ENCODE measurements around the gene KIF19.

The KIF19 gene

DNA sequence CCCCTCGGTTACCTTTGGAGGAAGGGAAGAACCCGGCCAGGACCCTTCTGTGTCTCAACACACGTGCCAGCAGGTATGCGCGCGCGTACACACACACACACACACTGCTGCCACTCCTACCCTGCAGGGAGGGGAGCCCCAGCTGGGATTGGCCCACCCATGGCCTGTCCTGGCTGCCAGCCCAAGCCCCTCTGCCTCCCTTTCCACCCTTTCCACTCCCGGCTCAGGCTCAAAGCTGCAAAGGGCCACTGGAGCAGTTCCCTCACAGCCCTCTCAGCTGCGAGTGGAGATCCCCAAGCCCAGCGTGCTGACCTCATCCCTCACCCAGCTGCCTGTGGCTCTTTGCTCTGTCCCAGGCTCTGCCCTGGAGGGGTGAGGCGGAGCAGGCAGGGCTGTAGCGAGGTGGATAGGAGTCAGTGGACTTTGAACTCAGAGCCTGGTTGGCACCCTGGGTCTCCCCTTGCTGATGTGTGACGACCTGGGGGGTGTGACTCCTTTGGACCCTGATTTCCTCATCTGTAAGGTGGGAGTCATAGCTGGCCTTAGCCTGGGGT is 14.5 kb downstream of the KIF19 start:
- DNase-seq (ENCODE audit: low spot score): no peak
- TF ChIP-seq, protein P1, sequence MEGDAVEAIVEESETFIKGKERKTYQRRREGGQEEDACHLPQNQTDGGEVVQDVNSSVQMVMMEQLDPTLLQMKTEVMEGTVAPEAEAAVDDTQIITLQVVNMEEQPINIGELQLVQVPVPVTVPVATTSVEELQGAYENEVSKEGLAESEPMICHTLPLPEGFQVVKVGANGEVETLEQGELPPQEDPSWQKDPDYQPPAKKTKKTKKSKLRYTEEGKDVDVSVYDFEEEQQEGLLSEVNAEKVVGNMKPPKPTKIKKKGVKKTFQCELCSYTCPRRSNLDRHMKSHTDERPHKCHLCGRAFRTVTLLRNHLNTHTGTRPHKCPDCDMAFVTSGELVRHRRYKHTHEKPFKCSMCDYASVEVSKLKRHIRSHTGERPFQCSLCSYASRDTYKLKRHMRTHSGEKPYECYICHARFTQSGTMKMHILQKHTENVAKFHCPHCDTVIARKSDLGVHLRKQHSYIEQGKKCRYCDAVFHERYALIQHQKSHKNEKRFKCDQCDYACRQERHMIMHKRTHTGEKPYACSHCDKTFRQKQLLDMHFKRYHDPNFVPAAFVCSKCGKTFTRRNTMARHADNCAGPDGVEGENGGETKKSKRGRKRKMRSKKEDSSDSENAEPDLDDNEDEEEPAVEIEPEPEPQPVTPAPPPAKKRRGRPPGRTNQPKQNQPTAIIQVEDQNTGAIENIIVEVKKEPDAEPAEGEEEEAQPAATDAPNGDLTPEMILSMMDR (IDR thresholded peaks at IDR 0.05; ENCODE audit: extremely low read depth, missing control alignments): no peak

DNA sequence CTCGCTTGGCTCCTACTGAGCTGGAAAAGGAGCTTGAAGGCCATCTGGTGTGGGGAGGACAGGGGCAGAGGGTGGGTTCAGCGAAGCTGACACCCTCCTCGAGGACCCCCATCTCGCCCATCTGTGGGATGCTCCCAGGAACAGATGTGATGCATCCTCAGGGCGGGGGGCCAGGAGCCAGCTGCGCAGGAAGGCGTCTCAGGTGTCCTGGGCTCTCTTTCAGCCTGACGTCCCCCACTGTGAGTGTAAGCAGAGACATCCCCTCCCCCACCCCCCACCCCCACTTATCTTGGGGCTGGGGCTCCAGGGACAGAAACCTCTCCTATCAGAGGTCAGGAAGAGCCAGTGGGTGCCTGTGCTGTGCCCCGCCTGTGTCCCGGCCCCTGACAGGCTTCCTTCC is 16.2 kb downstream of the KIF19 start:
- TF ChIP-seq, protein P1 (IDR thresholded peaks at IDR 0.05; ENCODE audit: extremely low read depth, missing control alignments): no peak
- DNase-seq (ENCODE audit: low spot score): no peak

DNA sequence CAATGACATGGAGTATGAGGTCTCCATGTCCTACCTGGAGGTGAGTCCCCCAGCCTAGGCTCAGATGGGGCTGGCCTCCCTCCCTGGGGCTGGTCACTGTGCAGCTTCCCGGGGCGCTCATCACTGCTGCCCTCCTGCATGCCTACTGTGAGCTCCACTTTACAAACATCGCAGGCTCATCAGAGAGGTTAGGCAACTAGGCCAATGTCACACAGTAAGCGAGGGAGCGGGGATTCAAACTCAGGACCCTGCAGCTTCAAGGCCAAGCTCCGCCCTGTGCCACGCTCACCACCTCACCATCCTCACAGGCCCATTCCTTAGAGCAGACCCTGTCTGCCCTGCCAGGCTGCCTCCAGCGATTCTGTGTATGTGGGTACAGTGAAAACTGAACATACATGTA is 17.1 kb downstream of the KIF19 start:
- TF ChIP-seq, protein P1 (IDR thresholded peaks at IDR 0.05; ENCODE audit: extremely low read depth, missing control alignments): no peak
- DNase-seq (ENCODE audit: low spot score): no peak

DNA sequence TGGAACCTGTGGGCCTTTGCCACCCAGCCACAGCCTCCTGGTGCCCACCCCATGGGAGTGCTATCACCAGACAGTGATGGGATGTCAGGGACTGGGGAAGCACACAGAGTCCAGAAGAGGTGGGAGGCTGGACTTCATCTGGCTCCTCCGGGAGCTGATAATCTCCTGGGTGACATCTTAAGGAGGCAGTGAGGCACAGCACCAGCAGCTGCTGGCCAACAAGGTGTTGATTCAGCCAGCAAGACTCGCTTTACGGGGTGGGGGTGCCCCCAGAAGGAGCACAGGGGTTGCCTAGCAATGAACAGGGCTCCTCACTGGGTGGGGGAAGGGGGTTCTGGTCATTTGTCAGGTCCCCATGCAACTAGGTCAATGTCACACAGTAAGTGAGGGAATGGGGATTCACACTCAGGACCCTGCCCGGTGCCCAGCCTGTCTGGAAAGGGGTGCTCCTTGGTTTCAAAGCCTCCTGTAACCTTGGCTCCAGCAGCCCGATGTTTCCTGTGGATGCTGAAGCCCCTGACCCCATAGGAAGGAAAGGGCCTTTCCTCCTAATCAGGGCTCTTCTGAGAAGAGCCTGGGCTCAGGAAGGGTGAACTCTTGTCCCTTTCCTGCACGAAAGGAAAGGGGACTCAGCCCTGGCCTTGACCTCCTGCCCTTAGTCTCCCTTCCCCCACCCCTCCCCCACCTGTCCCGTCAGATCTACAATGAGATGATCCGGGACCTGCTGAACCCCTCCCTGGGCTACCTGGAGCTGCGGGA is 17.7 kb downstream of the KIF19 start:
- DNase-seq (ENCODE audit: low spot score): no peak
- TF ChIP-seq, protein P1 (IDR thresholded peaks at IDR 0.05; ENCODE audit: extremely low read depth, missing control alignments): no peak

DNA sequence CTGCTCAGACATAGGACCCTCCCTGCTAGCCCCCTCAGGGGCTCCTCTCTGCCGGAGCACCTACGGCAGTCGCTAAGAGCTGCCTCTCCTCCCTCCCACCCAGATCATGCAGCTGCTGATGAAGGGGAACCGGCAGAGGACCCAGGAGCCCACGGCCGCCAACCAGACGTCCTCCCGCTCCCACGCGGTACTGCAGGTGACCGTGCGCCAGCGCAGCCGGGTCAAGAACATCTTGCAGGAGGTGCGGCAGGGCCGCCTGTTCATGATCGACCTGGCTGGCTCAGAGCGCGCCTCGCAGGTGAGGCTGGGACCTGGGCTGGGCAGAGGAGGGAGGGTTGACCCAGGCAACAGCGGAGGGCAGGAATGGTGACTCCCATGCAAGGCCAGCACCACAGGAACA is 18.6 kb downstream of the KIF19 start:
- no peak for DNase-seq (ENCODE audit: low spot score)
- TF ChIP-seq, protein P1 (IDR thresholded peaks at IDR 0.05; ENCODE audit: extremely low read depth, missing control alignments): no peak

DNA sequence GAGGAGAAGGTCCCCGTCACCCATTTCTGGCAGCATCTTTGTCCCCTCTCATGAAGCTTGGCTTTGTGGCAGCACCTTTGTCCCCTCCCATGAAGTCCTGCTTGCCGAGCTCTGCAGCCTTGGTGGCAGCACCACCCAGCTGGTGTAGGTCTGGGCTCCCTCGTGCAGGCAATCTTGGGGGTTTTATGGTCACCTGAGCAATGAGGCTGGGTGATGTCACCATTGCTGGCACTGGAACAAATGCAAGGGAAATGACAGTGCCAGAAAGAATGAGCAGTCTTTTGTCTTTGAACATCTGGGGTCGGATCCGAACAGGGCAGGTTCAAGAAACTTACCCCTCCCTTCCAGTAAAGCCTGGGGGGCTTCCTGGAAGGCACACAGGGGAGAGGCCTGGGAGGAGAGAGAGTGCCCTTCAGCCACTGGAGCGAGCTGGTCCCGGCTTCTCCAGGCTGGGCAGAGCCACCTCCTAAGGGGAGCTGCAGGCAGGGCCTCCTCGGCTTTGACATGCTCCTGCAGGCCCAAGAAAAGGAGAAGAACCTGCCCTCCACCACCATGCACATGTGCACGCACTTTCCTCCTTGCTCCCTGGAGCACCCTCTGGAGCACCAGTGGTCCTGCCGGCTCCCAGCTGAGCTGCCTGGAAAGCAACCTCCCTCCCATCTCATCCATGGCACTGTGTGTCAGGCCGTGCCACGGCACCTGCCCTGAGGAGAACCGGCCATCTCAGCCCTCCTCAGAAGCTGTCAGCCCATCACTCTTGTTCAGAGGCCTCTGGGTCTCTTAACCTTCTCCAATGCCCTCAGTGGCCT is 19.6 kb downstream of the KIF19 start:
- no peak for DNase-seq (ENCODE audit: low spot score)
- TF ChIP-seq, protein P1 (IDR thresholded peaks at IDR 0.05; ENCODE audit: extremely low read depth, missing control alignments): no peak

DNA sequence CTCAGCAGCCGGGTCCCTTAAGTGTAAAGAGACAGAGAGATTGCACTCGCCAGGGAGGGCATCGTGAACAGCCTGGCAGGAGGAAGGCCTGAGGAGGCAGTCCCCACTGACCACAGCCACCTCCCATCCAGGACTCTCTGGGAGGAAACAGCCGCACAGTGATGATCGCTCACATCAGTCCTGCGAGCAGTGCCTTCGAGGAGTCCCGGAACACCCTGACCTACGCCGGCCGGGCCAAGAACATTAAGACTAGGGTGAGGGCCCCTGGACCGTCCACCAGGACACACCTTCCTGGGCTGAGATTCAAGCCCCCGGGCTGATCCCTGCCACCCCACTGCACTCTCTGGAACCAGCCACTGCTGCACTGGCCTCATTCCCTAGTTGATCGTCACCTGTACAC is 21.6 kb downstream of the KIF19 start:
- DNase-seq (ENCODE audit: low spot score): no peak
- TF ChIP-seq, protein P1 (IDR thresholded peaks at IDR 0.05; ENCODE audit: extremely low read depth, missing control alignments): no peak

Data from GM20000 (cell line).